K562 (cell line): ENCODE results near the gene CCNL2. TPM values are rescaled to one million over a fixed set of nuclear protein-coding genes. Genes with fewer than 3 reads are reported as not detected.

Experiments
- ARHGAP35 ChIP-seq: fragments of 450-650 bp; IDR thresholded peaks from 2 replicates; pipeline ENCODE4 v1.6.1; 2018; ENCODE audit not compliant: partially characterized antibody
- CHCHD3 ChIP-seq: fragments of 250-450 bp; sonication (Bioruptor Pico); IDR thresholded peaks from 2 replicates; pipeline ENCODE4 v2.1.2; 2022; ENCODE audit warnings: mild to moderate bottlenecking
- IRF9 ChIP-seq: fragments of 450-650 bp; IDR thresholded peaks from 2 replicates; pipeline ENCODE4 v1.6.1; 2016; ENCODE audit warnings: missing biosample characterization, missing genetic modification characterization
- NFIC ChIP-seq: fragments of 450-650 bp; IDR thresholded peaks from 2 replicates; pipeline ENCODE4 v1.6.1; 2017; ENCODE audit warnings: mild to moderate bottlenecking, inconsistent platforms
- WHSC1 ChIP-seq: IDR thresholded peaks from one replicate; pipeline ENCODE4 v1.6.1; 2012; ENCODE audit warnings: low read length, control low read depth, inconsistent platforms
- YBX1 ChIP-seq: fragments of 450-650 bp; IDR thresholded peaks from 2 replicates; pipeline ENCODE4 v1.7.1; 2016; ENCODE audit warnings: mild to moderate bottlenecking
- ZBTB40 ChIP-seq, 2 experiments: fragments of 450-650 bp in 1 of 2; sonication (generic) in 1 of 2; formaldehyde crosslinking in 1 of 2; IDR thresholded peaks; 2 replicates each; pipeline versions ENCODE4 v1.7.1 to v1.9.0; 2016 to 2022; ENCODE audit warnings: inconsistent platforms in 1 of 2, mild to moderate bottlenecking in 1 of 2, missing genetic modification reagents in 1 of 2
- ZFP36 ChIP-seq: fragments of 150-350 bp; IDR thresholded peaks from 2 replicates; pipeline ENCODE4 v1.6.1; 2018; ENCODE audit warnings: low read length, low read depth; ENCODE audit not compliant: partially characterized antibody
- ZNF609 ChIP-seq: sonication (generic); formaldehyde crosslinking; IDR thresholded peaks from 2 replicates; pipeline ENCODE4 v1.8.1; 2023; ENCODE audit warnings: missing genetic modification reagents, mild to moderate bottlenecking, borderline replicate concordance
- polyA plus RNA-seq, 8 experiments: library from polyadenylated mRNA; depleted of rRNA in 4 of 8; stranded (reverse) in 5 of 8; unstranded in 3 of 8; fragments of >200 nt; fragmentation: Nextera tagmentation in 2 of 8; fragmentation: Illumina TruSeq in 1 of 8; extraction: Ambion mirVana in 2 of 8; extraction: Trizol in 1 of 8; gene quantifications; 2 replicates each; pipeline versions ENCODE4 v1.2.1 to v1.2.3, GENCODE V29; 2011 to 2014; ENCODE audit warnings: inconsistent platforms in 1 of 8, missing spikeins in 1 of 8
- total RNA-seq, 7 experiments: library from RNA; depleted of rRNA in 6 of 7; stranded (reverse); fragments of >200 nt in 6 of 7; fragmentation: Illumina TruSeq in 2 of 7; extraction: Trizol in 2 of 7; gene quantifications; 2 replicates each; pipeline versions ENCODE4 v1.2.1 to v1.2.3, GENCODE V29; 2011 to 2021; ENCODE audit warnings: low replicate concordance in 1 of 7

Gene CCNL2
- total and polyA plus RNA-seq, 9 of the 15 experiments (the other 6 are each of a cell fraction or from before 2014, with no cell fraction given) = 2.8 to 287 (median 94.5) TPM

- peak; percentile 16; the same call in 1 of the 2 replicates for TF ChIP-seq ZBTB40 (IDR thresholded peaks at IDR 0.05)
- no peak for TF ChIP-seq ZBTB40 (CRISPR knock-in tag; IDR thresholded peaks at IDR 0.05)
- no peak for TF ChIP-seq CHCHD3 (CRISPR knock-in tag)
- peak; percentile 32; the same call in 1 of the 2 replicates for TF ChIP-seq NFIC
- no peak for TF ChIP-seq IRF9
- TF ChIP-seq ARHGAP35 = no peak
- no peak for TF ChIP-seq ZNF609 (CRISPR knock-in tag)
- TF ChIP-seq ZFP36 = no peak
- TF ChIP-seq YBX1 = no peak
- TF ChIP-seq WHSC1 = no peak
Measured at GRCh38 chr1:1349256-1350012, 49.7 kb downstream of the CCNL2 start, which contains the start of gene DVL1 (continued).
